GM19467 (cell line): Measurements from ENCODE around the gene PCYT1A.
"Not testable (repeated sequence)": the region's sequence is repeated elsewhere in the genome, so short reads cannot be mapped to it uniquely, and the experiment has no call there.

Experiments
- ATAC-seq: cut with Tn5 transposase; IDR thresholded peaks from one replicate; pipeline ENCODE4 v1.9.1; 2021; ENCODE audit warnings: mild to moderate bottlenecking, moderate library complexity; ENCODE audit not compliant: unreplicated experiment

PCYT1A gene

GRCh38 chr3:196194542-196194915 lies 93.0 kb downstream of the PCYT1A start:
- no peak for ATAC-seq

- no peak for ATAC-seq
These were observed 93.6 kb downstream of the PCYT1A start for GRCh38 chr3:196193736-196194541.

- ATAC-seq, result no peak
These were observed 94.3 kb downstream of the PCYT1A start for GRCh38 chr3:196193133-196193735.

- no peak for ATAC-seq
These were observed 94.9 kb downstream of the PCYT1A start for GRCh38 chr3:196192524-196193051.

- peak; percentile 43 for ATAC-seq
These were observed 95.4 kb downstream of the PCYT1A start for GRCh38 chr3:196192036-196192523.

- no peak for ATAC-seq
These were observed 97.8 kb downstream of the PCYT1A start for GRCh38 chr3:196189566-196190347.

- peak; percentile 45 for ATAC-seq
These were observed 100.6 kb downstream of the PCYT1A start for GRCh38 chr3:196186651-196187573.

- ATAC-seq, result no peak
These were observed 102.6 kb downstream of the PCYT1A start for GRCh38 chr3:196184881-196185280.

GRCh38 chr3:196184169-196184432 lies 103.4 kb downstream of the PCYT1A start:
- not testable (repeated sequence) for ATAC-seq

GRCh38 chr3:196181127-196181546 lies 106.4 kb downstream of the PCYT1A start:
- no peak for ATAC-seq

GRCh38 chr3:196180346-196180745 lies 107.2 kb downstream of the PCYT1A start:
- no peak for ATAC-seq
